Eye (tissue), 1 donor: ENCODE results near the gene ZNF770.
A peak's percentile ranks its signal among the peaks of the same experiment; 100 is the strongest.

Experiments
- DNase-seq: peaks from one replicate; pipeline ENCODE4 v3.0.0-alpha.2; 2015

Gene ZNF770, protein sequence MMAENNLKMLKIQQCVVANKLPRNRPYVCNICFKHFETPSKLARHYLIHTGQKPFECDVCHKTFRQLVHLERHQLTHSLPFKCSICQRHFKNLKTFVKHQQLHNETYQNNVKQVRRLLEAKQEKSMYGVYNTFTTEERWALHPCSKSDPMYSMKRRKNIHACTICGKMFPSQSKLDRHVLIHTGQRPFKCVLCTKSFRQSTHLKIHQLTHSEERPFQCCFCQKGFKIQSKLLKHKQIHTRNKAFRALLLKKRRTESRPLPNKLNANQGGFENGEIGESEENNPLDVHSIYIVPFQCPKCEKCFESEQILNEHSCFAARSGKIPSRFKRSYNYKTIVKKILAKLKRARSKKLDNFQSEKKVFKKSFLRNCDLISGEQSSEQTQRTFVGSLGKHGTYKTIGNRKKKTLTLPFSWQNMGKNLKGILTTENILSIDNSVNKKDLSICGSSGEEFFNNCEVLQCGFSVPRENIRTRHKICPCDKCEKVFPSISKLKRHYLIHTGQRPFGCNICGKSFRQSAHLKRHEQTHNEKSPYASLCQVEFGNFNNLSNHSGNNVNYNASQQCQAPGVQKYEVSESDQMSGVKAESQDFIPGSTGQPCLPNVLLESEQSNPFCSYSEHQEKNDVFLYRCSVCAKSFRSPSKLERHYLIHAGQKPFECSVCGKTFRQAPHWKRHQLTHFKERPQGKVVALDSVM

DNA sequence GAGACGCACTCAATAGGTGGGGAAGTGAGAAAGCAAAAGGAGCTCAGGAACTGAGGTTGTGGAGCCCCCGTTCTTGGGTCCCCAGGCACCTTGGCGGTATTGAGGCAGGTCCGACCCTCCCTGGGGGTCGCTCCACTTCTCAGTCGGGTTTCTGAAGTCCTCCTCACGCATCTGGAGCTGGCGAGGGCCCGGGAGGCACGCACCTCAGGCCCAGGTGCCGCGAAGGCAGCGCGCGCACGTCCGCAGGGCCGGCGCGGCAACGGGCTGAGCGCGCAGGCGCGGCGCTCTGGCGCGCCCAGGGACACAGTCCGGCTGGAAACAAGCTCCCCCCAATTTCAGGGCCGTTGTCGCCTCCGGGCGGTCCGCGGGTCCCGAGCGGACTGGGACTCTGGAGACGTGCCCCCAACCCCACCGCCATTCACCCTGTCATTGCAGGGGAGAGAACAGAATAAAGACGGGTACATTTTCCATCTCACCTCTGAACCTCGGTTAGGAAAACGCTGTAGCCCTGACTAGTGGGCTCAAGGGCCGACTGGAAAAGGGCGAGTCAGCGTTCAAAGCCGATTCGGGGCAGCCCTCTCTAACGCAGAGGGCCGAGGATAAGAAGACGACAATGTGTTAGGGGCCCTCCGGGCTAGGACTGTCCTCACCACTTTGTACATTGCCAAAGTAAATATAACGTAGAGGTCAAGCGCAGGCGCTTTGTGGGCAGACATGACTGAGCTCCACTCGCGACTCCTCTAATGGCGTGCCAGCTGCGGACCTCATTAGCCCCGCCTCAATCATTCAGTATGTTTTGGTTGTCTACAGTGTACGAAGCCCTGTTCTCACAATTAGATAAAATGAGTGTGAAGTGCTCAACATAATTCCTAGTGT, at the start of gene ZNF770:
Gene ZNF770 (minus strand): TSS at position 261 of the 876 bp plus-strand sequence. CDS start 4,853 bp downstream, outside the sequence.
- DNase-seq, result peak; percentile 95

- DNase-seq, result no peak
These were observed 40.3 kb upstream of the ZNF770 start for GRCh38 chr15:35028235-35028984.

DNA sequence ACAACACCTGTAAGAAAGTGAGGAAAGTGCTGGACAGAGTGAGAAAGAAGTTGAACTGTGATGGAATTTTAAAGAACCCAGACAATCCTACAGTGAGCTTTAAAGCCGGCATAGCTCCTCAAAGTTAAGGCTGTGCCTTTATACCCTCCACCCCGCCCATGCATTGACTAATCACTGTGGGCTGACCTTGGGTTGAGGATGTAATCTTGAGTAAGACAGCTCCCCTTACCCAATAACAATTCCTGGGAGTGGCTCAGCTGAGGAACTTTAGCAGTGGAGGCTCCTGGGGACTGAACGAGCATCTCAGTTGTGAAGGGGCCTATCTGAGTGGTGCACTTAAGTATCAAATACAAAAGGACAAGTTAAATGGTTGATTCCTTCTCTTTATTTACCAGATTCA, 35.7 kb upstream of the ZNF770 start:
- no peak for DNase-seq

DNA sequence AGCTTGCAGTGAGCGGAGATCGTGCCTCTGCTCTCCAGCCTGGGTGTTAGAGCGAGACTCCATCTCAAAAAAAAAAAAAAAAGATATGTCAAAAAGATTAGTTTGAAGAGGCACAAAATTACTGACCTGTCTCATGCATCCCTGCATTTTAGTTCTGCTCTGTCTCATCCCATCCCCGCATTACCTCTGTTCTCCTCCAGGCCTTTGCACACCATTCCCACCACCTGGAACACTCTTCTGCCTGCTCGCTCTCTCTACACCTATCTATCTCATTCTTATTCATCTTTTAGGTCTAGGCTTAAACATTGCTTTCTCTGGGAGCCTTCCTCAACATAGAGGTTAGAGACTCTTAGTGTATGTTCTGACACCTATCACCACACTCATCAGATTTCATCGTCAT, 32.9 kb upstream of the ZNF770 start:
- DNase-seq, result no peak

DNA sequence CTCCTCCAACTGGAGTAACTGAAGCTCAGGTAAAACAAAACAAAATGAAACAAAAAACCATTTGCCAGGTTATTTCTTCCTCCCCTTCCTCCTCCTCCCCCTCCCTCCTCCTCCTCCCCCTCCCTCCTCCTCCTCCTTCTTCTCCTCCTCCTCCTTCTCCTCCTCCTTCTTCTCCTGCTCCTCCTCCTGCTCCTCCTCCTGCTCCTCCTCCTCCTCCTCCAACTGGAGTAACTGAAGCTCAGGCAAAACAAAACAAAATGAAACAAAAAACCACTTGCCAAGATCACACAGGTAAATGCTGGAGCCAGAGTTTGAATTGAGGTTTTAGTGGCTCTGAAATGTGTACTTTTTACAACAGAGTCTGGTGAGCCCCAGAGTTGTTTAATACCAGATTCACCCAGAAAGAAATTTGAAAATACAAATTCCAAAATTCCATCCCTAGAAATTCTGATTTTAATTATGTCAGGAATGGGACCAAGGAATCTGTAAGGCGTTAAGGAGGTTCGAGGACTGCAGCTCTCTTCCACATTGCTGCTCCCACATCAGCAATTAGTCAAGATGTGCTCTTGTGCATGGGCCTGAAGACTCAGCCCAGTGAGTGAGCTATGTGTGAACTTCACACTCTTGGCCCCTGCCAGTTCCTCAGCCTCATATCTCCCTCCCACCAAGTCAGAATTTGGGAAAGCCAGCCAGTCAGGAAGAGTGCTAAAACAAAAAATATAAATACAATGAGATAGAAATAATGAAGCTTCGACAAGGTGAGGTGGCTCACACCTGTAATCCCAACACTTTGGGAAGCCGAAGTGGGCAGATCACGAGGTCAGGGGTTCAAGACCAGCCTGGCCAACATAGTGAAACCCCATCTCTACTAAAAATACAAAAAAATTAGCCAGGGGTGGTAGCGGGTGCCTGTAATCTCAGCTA, 31.6 kb upstream of the ZNF770 start:
- DNase-seq, result no peak

DNA sequence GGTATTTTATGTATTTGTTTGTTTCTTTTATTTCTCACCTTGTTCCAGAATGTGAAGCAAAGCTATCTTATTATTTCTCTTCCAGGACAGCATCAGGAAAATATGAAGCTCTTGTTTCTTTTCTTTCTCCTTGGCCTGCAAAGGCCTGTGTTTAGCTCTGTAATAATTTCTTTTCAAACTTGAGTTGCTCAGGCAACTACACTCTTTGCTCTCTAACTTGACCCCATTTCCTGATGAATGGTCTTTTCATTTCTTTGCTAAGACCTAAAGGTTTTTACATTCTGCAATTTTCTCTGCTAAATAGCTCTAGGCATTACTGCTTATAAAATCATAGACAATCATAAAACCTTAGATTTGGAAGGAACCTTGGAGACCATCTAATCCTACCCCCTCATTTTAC, 26.2 kb upstream of the ZNF770 start:
- DNase-seq, result peak; percentile 50

DNA sequence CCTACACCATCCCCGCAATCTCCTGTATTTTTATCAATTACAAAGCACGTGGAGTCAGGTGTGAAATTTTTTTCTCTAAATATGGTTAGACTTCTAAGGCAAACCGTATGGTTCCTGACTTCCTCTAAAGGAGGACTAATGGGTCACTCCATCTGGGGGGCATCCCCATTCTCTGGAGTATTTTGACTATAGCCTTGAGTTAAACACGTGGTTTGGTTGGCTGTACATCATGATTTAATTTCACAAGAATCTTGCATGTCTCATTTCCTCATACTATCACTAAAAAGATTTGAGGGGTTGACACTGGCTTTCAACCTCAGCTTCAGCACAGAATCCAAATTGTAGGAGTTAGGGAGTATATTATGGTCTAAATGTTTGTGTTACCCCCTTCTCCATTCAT, 25.3 kb upstream of the ZNF770 start:
- DNase-seq, result no peak

- no peak for DNase-seq
These were observed 19.3 kb upstream of the ZNF770 start for GRCh38 chr15:35007397-35007796.

- no peak for DNase-seq
These were observed 17.8 kb upstream of the ZNF770 start for GRCh38 chr15:35005933-35006332.

DNA sequence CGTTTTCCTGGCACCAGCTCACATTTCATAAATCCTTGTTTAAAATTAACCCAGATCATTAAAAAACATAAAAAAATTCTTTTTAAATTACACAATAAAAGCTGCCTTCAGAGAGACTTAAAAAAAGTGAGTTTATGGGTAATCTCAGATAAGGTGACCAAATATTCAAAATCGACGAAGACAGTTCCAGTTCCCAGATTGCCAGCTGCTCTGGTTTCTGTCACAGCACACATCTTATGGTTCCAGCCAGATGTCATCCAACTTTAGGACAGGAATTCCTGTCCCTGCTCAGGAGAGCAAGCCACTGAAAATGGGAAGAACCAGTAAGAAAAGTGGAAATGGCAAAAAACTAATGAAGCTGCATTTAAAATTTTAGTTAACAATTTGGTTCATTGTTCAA, 15.8 kb upstream of the ZNF770 start:
- DNase-seq, result no peak

GRCh38 chr15:35000511-35000910, 12.4 kb upstream of the ZNF770 start:
- no peak for DNase-seq

DNA sequence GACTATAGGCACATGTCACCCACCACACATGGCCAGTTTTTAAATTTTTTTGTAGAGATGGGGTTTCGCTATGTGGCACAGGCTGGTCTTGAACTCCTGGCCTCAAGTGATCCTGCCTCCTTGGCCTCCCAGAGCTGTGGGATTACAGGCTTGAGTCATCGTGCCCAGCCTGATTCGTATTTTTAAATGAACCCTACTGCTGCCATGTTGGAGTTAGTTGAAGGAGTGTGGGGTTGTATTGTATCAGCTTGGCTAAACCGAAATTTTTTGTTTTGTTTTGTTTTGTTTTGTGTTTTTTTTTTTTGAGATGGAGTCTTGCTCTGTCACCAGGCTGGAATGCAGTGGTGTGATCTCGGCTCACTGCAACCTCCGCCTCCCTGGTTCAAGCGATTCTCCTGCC, 11.8 kb upstream of the ZNF770 start:
- DNase-seq, result no peak

DNA sequence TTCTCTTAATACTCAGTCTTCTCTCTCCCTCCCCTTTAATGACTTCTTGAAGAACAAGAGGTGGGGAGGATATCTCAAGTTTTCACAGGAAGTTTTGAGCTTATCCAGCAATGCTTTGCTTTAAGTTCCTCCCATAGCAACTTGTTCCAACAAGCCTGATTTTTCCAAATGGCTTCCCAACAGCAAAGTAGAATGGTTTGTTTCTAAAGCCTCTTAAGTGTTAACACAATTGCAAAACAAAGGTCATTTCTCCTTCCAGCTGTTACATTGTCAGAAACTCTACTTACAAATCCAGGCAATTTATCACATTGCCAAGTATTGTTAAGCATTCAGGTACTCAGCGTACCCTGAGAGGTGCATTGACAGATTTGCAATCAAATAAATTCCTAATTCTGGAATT, 6.8 kb upstream of the ZNF770 start:
- no peak for DNase-seq

GRCh38 chr15:34993877-34994276, 5.8 kb upstream of the ZNF770 start:
- DNase-seq, result no peak

GRCh38 chr15:34993412-34993811, 5.3 kb upstream of the ZNF770 start:
- no peak for DNase-seq

DNA sequence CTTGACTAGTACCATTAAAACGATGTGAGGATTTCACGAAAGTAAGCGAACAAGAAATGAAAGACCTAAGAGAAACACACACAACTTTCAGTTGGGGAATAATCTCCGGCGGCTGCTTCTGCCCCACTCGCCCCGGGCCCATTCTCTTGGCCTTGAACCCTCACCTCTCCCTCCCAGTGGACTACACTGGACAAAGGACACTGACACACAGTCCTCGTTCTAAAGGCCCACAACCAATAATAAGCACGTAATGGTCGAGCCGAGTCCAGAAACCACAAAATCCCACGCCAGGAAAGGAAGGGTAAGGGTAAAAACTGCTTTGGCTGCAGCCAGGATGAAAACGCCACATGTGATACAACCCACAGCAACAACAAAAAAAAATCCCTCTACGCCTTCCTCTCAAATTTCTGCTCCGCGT, 469 bp downstream of the ZNF770 start:
- DNase-seq, result no peak

DNA sequence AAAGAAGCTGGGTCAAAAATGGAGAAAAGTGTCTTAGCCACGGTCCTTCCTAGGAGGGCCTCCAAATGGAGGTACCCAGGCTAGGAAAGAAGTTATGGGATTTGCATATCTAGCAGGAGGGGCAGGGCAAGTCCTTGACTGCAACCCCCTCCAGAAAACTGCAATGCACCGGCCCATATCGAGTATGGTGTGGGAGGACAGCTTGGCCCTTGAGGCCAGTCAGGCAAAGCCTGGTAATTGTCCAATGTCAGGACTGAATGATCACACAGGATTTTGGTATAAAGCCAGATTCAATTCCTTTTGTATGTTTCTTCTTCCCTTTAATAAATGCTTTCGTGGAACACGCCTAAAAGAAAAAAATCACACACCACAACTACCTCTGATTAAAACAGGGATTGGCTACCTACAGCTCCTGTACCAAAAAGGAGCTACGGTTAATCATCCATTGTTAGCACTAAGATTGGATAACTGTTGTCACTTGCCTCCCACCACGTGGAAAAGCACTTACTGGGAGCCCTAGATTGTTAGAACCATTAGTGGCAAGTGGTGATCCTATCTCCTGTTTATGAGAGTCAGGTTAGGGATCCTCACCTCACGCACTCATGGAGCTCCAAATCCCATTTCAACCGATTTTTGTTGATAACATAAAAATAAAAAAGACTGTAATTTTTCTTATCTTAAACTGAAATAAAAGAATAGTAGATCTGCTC, 1.2 kb downstream of the ZNF770 start:
- peak; percentile 22 for DNase-seq

DNA sequence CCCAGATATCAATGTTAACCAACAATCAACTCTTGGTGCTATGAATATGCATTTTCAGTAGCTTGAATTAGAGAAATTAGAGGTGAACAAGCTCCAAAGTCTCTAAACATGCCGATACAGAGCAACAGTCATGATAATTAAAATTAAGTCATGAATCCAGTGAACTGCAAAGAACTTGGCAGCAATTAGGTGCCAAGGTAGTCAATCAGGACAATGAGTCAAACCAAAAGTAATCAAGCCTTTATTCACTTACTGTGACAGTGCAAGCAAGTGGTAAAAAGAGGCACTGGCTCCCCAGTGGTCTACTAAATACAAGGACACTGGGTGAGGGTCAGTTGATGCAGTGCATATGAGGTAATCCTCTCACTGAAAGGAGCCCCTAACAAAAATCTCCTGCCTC, 1.8 kb downstream of the ZNF770 start:
- DNase-seq, result no peak

DNA sequence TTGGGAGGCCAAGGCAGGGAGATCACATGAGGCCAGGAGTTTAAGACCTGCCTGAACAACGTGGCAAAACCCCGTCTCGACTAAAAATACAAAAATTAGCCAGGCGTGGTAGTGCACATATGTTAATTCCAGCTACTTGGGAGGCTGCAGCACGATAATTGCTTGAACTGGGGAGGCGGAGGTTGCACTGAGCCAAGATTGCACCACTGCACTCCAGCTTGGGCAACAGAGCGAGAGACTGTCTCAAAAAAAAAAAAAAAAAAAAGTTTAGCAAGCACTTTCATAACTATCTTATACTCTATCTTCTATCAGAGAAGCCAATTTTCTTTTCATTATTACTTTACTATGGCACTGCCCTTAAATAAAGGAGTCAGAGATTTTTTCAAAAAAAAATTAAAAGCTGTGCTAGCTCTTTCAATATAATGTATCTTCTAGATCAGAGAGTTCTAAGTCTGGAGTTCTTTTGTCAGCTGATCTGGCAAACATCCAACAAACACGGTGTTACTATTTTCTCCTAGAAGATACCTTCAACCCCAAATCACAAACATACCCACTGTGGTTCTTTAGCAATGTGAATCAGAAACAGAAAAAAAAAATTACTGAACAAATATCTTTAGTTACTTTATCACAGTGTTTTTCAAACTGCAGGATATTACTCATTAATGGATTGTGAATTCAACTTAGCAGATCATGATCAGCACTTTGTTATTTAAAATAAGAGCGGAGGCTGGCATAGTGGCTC, 3.0 kb downstream of the ZNF770 start:
- no peak for DNase-seq

DNA sequence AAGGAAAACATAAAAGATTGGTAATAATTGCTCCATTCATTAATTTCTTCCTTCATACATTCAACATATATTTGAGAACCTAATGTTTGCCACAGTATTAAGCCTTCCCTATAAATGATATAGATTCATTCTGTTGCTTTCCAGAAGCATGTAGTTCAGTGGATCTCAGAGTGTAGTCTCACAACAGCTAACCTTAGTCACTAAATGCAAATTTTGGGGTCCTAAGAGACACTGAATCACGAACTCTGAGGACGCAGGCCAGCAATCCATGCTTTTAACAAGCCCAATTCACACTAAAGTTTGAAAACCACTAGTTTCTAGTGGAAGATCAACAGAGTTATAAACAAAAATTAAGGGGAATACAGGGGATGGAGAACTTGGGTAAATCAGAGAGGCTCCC, 11.3 kb downstream of the ZNF770 start:
- DNase-seq, result no peak
